HepG2 (cell line): ENCODE measurements around the gene MTHFD1L. TPM values are rescaled to one million over a fixed set of nuclear protein-coding genes. Genes with fewer than 3 reads are reported as not detected.
A peak's percentile ranks its signal among the peaks of the same experiment; 100 is the strongest.

Experiments
- ATF3 ChIP-seq: sonication (generic); formaldehyde crosslinking; IDR thresholded peaks from 2 replicates; pipeline ENCODE4 v1.4.0; 2020; ENCODE audit warnings: missing genetic modification reagents
- BHLHE40 ChIP-seq: IDR thresholded peaks from 2 replicates; pipeline ENCODE4 v1.6.1; 2011; ENCODE audit warnings: low read length, improper control_type of control experiment
- CHCHD3 ChIP-seq: sonication (generic); formaldehyde crosslinking; IDR thresholded peaks from 2 replicates; pipeline ENCODE4 v1.8.0; 2022; ENCODE audit warnings: mild to moderate bottlenecking, missing genetic modification reagents, moderate library complexity
- E2F2 ChIP-seq: sonication (generic); formaldehyde crosslinking; IDR thresholded peaks from 2 replicates; pipeline ENCODE4 v1.4.0; 2020; ENCODE audit warnings: missing genetic modification reagents, borderline replicate concordance
- GFI1 ChIP-seq: sonication (generic); formaldehyde crosslinking; IDR thresholded peaks from 2 replicates; pipeline ENCODE4 v1.5.0; 2020; ENCODE audit warnings: missing genetic modification reagents, mild to moderate bottlenecking, borderline replicate concordance
- KMT2A ChIP-seq: sonication (generic); formaldehyde crosslinking; IDR thresholded peaks from 2 replicates; pipeline ENCODE4 v1.4.0; 2020; ENCODE audit warnings: missing genetic modification reagents
- MEF2D ChIP-seq: sonication (generic); formaldehyde crosslinking; IDR thresholded peaks from 2 replicates; pipeline ENCODE4 v1.5.1; 2020; ENCODE audit warnings: mild to moderate bottlenecking, missing genetic modification reagents
- MZF1 ChIP-seq: sonication (generic); formaldehyde crosslinking; IDR thresholded peaks from 2 replicates; pipeline ENCODE4 v1.8.1; 2023; ENCODE audit warnings: mild to moderate bottlenecking, missing genetic modification reagents, borderline replicate concordance
- NFKB2 ChIP-seq: sonication (generic); formaldehyde crosslinking; IDR thresholded peaks from 2 replicates; pipeline ENCODE4 v1.4.0; 2020; ENCODE audit warnings: missing genetic modification reagents, borderline replicate concordance
- NR2F2 ChIP-seq: IDR thresholded peaks from 2 replicates; pipeline ENCODE4 v1.6.1; 2012; ENCODE audit warnings: low read depth, inconsistent platforms, borderline replicate concordance
- POLR2AphosphoS2 ChIP-seq: IDR thresholded peaks from 2 replicates; pipeline ENCODE4 v1.6.1; 2011; ENCODE audit warnings: low read depth, low read length, improper control_type of control experiment
- PRPF4 ChIP-seq: fragments of 200-400 bp; formaldehyde crosslinking; IDR thresholded peaks from 2 replicates; pipeline ENCODE4 v1.6.1; 2016; ENCODE audit warnings: low read length, low read depth; ENCODE audit not compliant: poor library complexity, severe bottlenecking
- RARG ChIP-seq: sonication (generic); formaldehyde crosslinking; IDR thresholded peaks from 2 replicates; pipeline ENCODE4 v1.4.0; 2020; ENCODE audit warnings: low read depth, mild to moderate bottlenecking, missing genetic modification reagents
- RCOR2 ChIP-seq: IDR thresholded peaks from 2 replicates; pipeline ENCODE4 v1.6.1; 2016; ENCODE audit warnings: missing biosample characterization, missing genetic modification reagents
- TBP ChIP-seq: sonication (generic); formaldehyde crosslinking; IDR thresholded peaks from 2 replicates; pipeline ENCODE4 v1.5.0; 2020; ENCODE audit warnings: missing genetic modification reagents
- THAP11 ChIP-seq: IDR thresholded peaks from 2 replicates; pipeline ENCODE4 v1.6.1; 2016; ENCODE audit warnings: missing biosample characterization, missing genetic modification reagents
- ZMAT3 ChIP-seq: sonication (generic); formaldehyde crosslinking; conservative IDR thresholded peaks from 2 replicates; pipeline ENCODE4 v1.7.0; 2021; ENCODE audit warnings: missing genetic modification reagents
- ZNF18 ChIP-seq: sonication (generic); formaldehyde crosslinking; IDR thresholded peaks from 2 replicates; pipeline ENCODE4 v1.8.0; 2022; ENCODE audit warnings: mild to moderate bottlenecking, missing genetic modification reagents; ENCODE audit not compliant: insufficient replicate concordance
- ZNF234 ChIP-seq: sonication (generic); formaldehyde crosslinking; conservative IDR thresholded peaks from 2 replicates; pipeline ENCODE4 v1.5.1; 2020; ENCODE audit warnings: mild to moderate bottlenecking, missing genetic modification reagents
- ZNF253 ChIP-seq: sonication (generic); formaldehyde crosslinking; IDR thresholded peaks from 2 replicates; pipeline ENCODE4 v1.8.0; 2022; ENCODE audit warnings: mild to moderate bottlenecking, missing genetic modification reagents, borderline replicate concordance
- ZNF451 ChIP-seq: sonication (generic); formaldehyde crosslinking; IDR thresholded peaks from 2 replicates; pipeline ENCODE4 v1.5.0; 2020; ENCODE audit warnings: mild to moderate bottlenecking, missing genetic modification reagents
- ZNF567 ChIP-seq: sonication (generic); formaldehyde crosslinking; IDR thresholded peaks from 2 replicates; pipeline ENCODE4 v1.8.1; 2023; ENCODE audit warnings: mild to moderate bottlenecking, missing genetic modification reagents, borderline replicate concordance
- ZNF709 ChIP-seq: sonication (generic); formaldehyde crosslinking; IDR thresholded peaks from 2 replicates; pipeline ENCODE4 v1.5.0; 2020; ENCODE audit warnings: mild to moderate bottlenecking, missing genetic modification reagents
- ZSCAN29 ChIP-seq: sonication (generic); formaldehyde crosslinking; conservative IDR thresholded peaks from 2 replicates; pipeline ENCODE4 v1.4.0; 2020; ENCODE audit warnings: mild to moderate bottlenecking, missing genetic modification reagents
- ZSCAN30 ChIP-seq: sonication (generic); formaldehyde crosslinking; IDR thresholded peaks from 2 replicates; pipeline ENCODE4 v1.5.0; 2020; ENCODE audit warnings: mild to moderate bottlenecking, missing genetic modification reagents
- polyA plus RNA-seq, 8 experiments: library from polyadenylated mRNA; depleted of rRNA in 3 of 8; stranded (reverse) in 7 of 8; unstranded in 1 of 8; fragments of >200 nt; fragmentation: Illumina TruSeq in 4 of 8; extraction: Trizol in 4 of 8; gene quantifications; 2 replicates each; pipeline versions ENCODE4 v1.2.1 to v1.2.3, GENCODE V29; 2011 to 2016; ENCODE audit warnings: low read depth in 4 of 8, missing spikeins in 1 of 8, mixed read lengths in 1 of 8; ENCODE audit not compliant: insufficient read depth in 1 of 8
- total RNA-seq, 5 experiments: library from RNA; depleted of rRNA; stranded (reverse); fragments of >200 nt; fragmentation: Illumina TruSeq; extraction: Trizol; gene quantifications; 2 replicates each; pipeline ENCODE4 v1.2.3, GENCODE V29; 2016; ENCODE audit warnings: low read depth in 1 of 5
- TF ChIP-seq, protein P1 (sequence below): conservative IDR thresholded peaks from 2 replicates; pipeline ENCODE4 v1.6.1; 2018; ENCODE audit warnings: missing genetic modification reagents
- TF ChIP-seq, protein P2 (sequence below): sonication (generic); formaldehyde crosslinking; IDR thresholded peaks from 2 replicates; pipeline ENCODE4 v1.5.0; 2020; ENCODE audit warnings: missing genetic modification reagents

Gene MTHFD1L
- total and polyA plus RNA-seq, 2 of the 13 experiments (the other 11 are each of a cell fraction or from before 2014, with no cell fraction given) = 24.0 to 39.6 TPM

DNA sequence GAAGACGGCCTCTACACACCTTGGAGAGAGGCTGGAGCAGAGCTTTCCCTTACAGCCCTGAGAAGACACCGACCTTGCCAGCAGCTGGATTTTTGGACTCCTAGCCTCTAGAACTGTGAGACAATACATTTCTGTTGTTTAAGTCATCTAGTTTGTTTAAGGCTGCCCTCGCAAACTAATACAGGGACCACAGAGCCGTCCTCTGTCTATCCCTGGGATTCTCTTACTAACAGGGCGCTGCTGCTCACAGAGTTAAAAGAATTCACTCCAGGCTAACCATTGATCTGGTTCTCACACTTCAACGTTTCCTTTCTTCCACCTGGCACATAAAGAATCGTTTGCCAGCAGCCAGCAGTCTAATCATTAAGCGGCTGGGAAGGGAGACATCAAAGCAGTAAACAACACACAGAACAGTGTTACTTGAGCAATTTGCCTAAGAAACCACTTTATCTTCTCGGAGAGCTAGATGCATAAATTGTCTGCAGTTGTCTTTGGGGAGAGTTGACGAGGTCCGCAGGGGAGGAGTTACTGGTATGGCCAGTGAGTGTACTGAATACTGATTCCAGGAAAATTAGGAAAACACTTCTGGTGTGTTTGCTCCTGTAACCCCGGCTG lies 270.7 kb downstream of the MTHFD1L start (continued):
- TF ChIP-seq ATF3 = no peak
- TF ChIP-seq, protein P1, sequence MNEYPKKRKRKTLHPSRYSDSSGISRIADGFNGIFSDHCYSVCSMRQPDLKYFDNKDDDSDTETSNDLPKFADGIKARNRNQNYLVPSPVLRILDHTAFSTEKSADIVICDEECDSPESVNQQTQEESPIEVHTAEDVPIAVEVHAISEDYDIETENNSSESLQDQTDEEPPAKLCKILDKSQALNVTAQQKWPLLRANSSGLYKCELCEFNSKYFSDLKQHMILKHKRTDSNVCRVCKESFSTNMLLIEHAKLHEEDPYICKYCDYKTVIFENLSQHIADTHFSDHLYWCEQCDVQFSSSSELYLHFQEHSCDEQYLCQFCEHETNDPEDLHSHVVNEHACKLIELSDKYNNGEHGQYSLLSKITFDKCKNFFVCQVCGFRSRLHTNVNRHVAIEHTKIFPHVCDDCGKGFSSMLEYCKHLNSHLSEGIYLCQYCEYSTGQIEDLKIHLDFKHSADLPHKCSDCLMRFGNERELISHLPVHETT = no peak; the same call in 1 of the 2 replicates
- no peak for TF ChIP-seq CHCHD3 (CRISPR knock-in tag)
- 0 out of 2 replicates have a peak, but pooled peaks have one; percentile 72 for TF ChIP-seq ZMAT3
- peak; percentile 44 for TF ChIP-seq RCOR2 (CRISPR knock-in tag)
- TF ChIP-seq THAP11 (CRISPR knock-in tag) = 0 out of 2 replicates have a peak, but pooled peaks have one; percentile 12
- TF ChIP-seq, protein P2, sequence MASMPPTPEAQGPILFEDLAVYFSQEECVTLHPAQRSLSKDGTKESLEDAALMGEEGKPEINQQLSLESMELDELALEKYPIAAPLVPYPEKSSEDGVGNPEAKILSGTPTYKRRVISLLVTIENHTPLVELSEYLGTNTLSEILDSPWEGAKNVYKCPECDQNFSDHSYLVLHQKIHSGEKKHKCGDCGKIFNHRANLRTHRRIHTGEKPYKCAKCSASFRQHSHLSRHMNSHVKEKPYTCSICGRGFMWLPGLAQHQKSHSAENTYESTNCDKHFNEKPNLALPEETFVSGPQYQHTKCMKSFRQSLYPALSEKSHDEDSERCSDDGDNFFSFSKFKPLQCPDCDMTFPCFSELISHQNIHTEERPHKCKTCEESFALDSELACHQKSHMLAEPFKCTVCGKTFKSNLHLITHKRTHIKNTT (CRISPR knock-in tag) = no peak
- no peak for TF ChIP-seq NFKB2 (CRISPR knock-in tag)
- TF ChIP-seq ZNF234 (CRISPR knock-in tag) = no peak
- TF ChIP-seq ZNF709 (CRISPR knock-in tag) = peak; percentile 30; the same call in 1 of the 2 replicates
- no peak for TF ChIP-seq E2F2 (CRISPR knock-in tag)
- TF ChIP-seq TBP (CRISPR knock-in tag) = no peak
- no peak for TF ChIP-seq BHLHE40
- TF ChIP-seq ZNF18 = no peak
- no peak for TF ChIP-seq POLR2AphosphoS2
- no peak for TF ChIP-seq KMT2A (CRISPR knock-in tag)
- no peak for TF ChIP-seq NR2F2
- TF ChIP-seq ZNF567 = no peak
- no peak for TF ChIP-seq GFI1
- no peak for TF ChIP-seq ZSCAN30 (CRISPR knock-in tag)
- 0 out of 2 replicates have a peak, but pooled peaks have one; percentile 44 for TF ChIP-seq ZSCAN29
- TF ChIP-seq MEF2D (CRISPR knock-in tag) = no peak
- TF ChIP-seq MZF1 = no peak
- no peak for TF ChIP-seq RARG (CRISPR knock-in tag)
- TF ChIP-seq ZNF253 (CRISPR knock-in tag) = no peak
- no peak for TF ChIP-seq PRPF4
- no peak for TF ChIP-seq ZNF451 (CRISPR knock-in tag)
